Left ventricle myocardium inferior (tissue), 1 donor: ENCODE results near the gene MRPS27. TPM values are rescaled to one million over a fixed set of nuclear protein-coding genes. Genes with fewer than 3 reads are reported as not detected.

ENCODE experiments used
- DNase-seq: peaks from one replicate; pipeline ENCODE4 v3.0.0-alpha.2; 2020
- H3K27ac ChIP-seq: fragments of 200-600 bp; replicated peaks from 2 replicates; pipeline ENCODE4 v1.8.0; 2021
- H3K27me3 ChIP-seq: fragments of 200-600 bp; 2 replicates; pipeline ENCODE4 v1.8.0; 2021; ENCODE audit warnings: low read depth
- H3K36me3 ChIP-seq: fragments of 200-600 bp; 2 replicates; pipeline ENCODE4 v1.8.0; 2021
- H3K4me1 ChIP-seq: fragments of 200-600 bp; 2 replicates; pipeline ENCODE4 v1.8.0; 2021
- H3K4me3 ChIP-seq: fragments of 200-600 bp; 2 replicates; pipeline ENCODE4 v1.8.0; 2021; ENCODE audit warnings: mild to moderate bottlenecking, moderate library complexity
- H3K9me3 ChIP-seq: fragments of 200-600 bp; replicated peaks from 2 replicates; pipeline ENCODE4 v1.8.0; 2021
- intact Hi-C: fragments of 100-400 bp; cut with micrococcal nuclease; formaldehyde crosslinking; loops from one replicate; pipeline ENCODE4 v1.11.0; 2022
- total RNA-seq: library from RNA; stranded (reverse); fragmentation: NEBNext Ultra II Directional; extraction: Animal tissue kit (Norgen Biotek cat#: 25700); gene quantifications from one replicate; pipeline ENCODE4 v1.2.1, GENCODE V29; 2021
- TF ChIP-seq, protein P1 (sequence below): fragments of 200-600 bp; IDR thresholded peaks from 2 replicates; pipeline ENCODE4 v1.8.0; 2021; ENCODE audit warnings: antibody characterized with exemption, mild to moderate bottlenecking, borderline replicate concordance
- donor health status: DM: no; HTN: yes; CAD: no; lungs with severe emphysema.

Gene MRPS27
- total RNA-seq, 1 donor from 2014 or later, result 72.0 TPM

DNA sequence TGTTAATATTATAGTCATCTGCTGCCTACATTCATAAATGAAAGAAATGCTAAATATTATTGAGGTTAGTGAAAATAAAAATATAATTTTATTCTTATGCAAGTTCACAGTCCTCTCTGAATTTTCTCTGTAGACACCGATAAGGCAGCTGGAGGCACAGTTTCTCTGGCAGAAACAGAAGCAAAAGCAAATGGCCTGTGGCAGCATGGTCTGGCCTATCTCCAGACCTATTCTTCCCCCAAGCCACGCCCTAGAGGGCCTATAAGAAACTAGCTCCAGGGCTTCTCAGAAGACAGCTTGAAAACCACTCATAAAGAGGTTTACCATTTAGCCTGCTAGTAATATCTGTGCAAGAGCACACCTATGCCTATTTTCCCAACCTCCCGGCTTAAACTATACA, 28.4 kb downstream of the MRPS27 start:
- no peak for DNase-seq
- TF ChIP-seq, protein P1, sequence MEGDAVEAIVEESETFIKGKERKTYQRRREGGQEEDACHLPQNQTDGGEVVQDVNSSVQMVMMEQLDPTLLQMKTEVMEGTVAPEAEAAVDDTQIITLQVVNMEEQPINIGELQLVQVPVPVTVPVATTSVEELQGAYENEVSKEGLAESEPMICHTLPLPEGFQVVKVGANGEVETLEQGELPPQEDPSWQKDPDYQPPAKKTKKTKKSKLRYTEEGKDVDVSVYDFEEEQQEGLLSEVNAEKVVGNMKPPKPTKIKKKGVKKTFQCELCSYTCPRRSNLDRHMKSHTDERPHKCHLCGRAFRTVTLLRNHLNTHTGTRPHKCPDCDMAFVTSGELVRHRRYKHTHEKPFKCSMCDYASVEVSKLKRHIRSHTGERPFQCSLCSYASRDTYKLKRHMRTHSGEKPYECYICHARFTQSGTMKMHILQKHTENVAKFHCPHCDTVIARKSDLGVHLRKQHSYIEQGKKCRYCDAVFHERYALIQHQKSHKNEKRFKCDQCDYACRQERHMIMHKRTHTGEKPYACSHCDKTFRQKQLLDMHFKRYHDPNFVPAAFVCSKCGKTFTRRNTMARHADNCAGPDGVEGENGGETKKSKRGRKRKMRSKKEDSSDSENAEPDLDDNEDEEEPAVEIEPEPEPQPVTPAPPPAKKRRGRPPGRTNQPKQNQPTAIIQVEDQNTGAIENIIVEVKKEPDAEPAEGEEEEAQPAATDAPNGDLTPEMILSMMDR, result no peak
- H3K27me3 ChIP-seq, result no peaks in the 10 kb centered on the region
- no peak overlapping the region for H3K27ac ChIP-seq
- H3K4me1 ChIP-seq, result peaks cover 31% of the 10 kb centered on the region
- H3K4me3 ChIP-seq, result no peak overlapping the region
- H3K36me3 ChIP-seq, result peaks cover 25% of the 10 kb centered on the region
- intact Hi-C loops, result no loop called here
- no peaks in the 10 kb centered on the region for H3K9me3 ChIP-seq

GRCh38 chr5:72290356-72291133, 29.5 kb downstream of the MRPS27 start:
- intact Hi-C loops, result no loop called here
- Histone ChIP-seq H3K4me3 (no peak overlapping the region), H3K4me1 (peaks cover 42% of the 10 kb centered on the region), H3K27ac (no peak overlapping the region), H3K36me3 (peaks cover 15% of the 10 kb centered on the region), H3K9me3 (no peaks in the 10 kb centered on the region), H3K27me3 (no peaks in the 10 kb centered on the region)
- TF ChIP-seq, protein P1, result no peak
- no peak for DNase-seq

DNA sequence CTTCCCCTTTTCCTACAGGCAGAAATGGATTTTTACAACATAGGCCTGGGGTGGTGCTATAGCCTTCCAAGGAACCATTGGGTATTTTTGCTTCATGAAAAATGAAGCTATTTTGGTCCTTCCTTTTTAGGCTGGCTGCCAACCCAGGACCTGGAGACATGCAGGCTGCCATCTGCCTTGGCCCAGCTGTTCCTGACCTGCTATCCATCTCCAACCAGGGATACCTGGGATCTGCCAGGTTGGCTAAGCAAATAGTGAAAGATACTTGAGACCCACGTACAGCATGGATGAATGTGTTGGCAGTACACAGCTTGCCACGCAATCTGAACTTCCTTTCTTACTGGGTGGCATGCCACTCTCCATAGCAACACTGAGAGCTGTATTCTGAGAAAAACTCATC, 31.1 kb downstream of the MRPS27 start:
- Histone ChIP-seq H3K27ac (peak overlapping the region; percentile 54), H3K27me3 (no peaks in the 10 kb centered on the region), H3K9me3 (no peaks in the 10 kb centered on the region), H3K36me3 (peaks cover 12% of the 10 kb centered on the region), H3K4me1 (peaks cover 45% of the 10 kb centered on the region), H3K4me3 (no peak overlapping the region)
- no peak for DNase-seq
- TF ChIP-seq, protein P1, result no peak
- intact Hi-C loops, result no loop called here

GRCh38 chr5:72286798-72287197, 33.2 kb downstream of the MRPS27 start:
- TF ChIP-seq, protein P1, result no peak
- Histone ChIP-seq H3K27me3 (no peaks in the 10 kb centered on the region), H3K4me1 (peaks cover 49% of the 10 kb centered on the region), H3K27ac (peak overlapping the region; percentile 21), H3K36me3 (peaks cover 12% of the 10 kb centered on the region), H3K9me3 (no peaks in the 10 kb centered on the region), H3K4me3 (no peak overlapping the region)
- intact Hi-C loops, result no loop called here
- DNase-seq, result no peak

- H3K9me3 ChIP-seq, result no peaks in the 10 kb centered on the region
- DNase-seq, result no peak
- peaks cover 11% of the 10 kb centered on the region for H3K36me3 ChIP-seq
- no peak overlapping the region for H3K27ac ChIP-seq
- H3K4me3 ChIP-seq, result no peak overlapping the region
- TF ChIP-seq, protein P1, result no peak
- peaks cover 63% of the 10 kb centered on the region for H3K4me1 ChIP-seq
- no peaks in the 10 kb centered on the region for H3K27me3 ChIP-seq
- intact Hi-C loops, result no loop called here
Measured at GRCh38 chr5:72285424-72285821, 34.6 kb downstream of the MRPS27 start.
